DND-41 (cell line): ENCODE measurements around the gene PIK3C2B.

Source experiments
- CTCF ChIP-seq: IDR thresholded peaks from 2 replicates; pipeline ENCODE4 v1.5.1; 2012; ENCODE audit warnings: borderline replicate concordance, low read length, moderate library complexity, mild to moderate bottlenecking; ENCODE audit not compliant: poor library complexity, severe bottlenecking; ENCODE audit errors: extremely low read depth
- EZH2 ChIP-seq: IDR thresholded peaks from 3 replicates; pipeline ENCODE4 v1.6.1; 2012; ENCODE audit warnings: borderline replicate concordance, low read depth, mild to moderate bottlenecking, moderate library complexity, low read length, inconsistent platforms; ENCODE audit not compliant: severe bottlenecking

- TF ChIP-seq CTCF (no peak), EZH2 (no peak)
These were observed 27.9 kb downstream of the PIK3C2B start for GRCh38 chr1:204466416-204467405.
